Stromal cell of bone marrow (primary cell): ENCODE data around the gene MTREX.
A peak's percentile ranks its signal among the peaks of the same experiment; 100 is the strongest.
"Not testable (repeated sequence)": the region's sequence is repeated elsewhere in the genome, so short reads cannot be mapped to it uniquely, and the experiment has no call there.

ENCODE experiments used
- DNase-seq: peaks from one replicate; pipeline ENCODE4 v3.0.0-alpha.2; 2012; ENCODE audit warnings: low read depth

MTREX gene

GRCh38 chr5:55307383-55308253 lies at the start of gene MTREX, which contains the start of gene DHX29:
Gene MTREX, plus strand, starts transcription at chr5:55307989. Its CDS starts 25 bp downstream, at chr5:55308014.
Gene DHX29, minus strand, starts transcription at chr5:55307694. Its CDS starts 121 bp downstream, at chr5:55307573.
- peak; percentile 87 for DNase-seq

DNA sequence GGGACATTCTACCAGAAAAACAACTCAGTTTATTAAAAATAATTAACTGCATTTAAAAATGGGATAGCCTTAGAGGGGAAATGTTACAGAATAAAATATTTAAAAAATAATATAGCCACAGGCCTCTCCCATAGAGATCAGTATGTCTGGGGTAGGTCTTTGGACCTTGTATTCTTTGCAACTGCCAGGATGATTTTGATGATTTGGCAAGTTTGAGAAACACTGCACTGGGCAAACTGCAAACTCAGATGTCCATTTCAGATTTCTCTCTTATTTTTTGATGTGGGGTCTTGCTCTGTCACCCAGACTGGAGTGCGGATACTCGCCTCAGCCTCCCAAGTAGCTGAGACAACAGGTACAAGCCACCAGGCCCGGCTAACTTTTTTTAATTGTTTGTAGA lies 49.5 kb upstream of the MTREX start:
- DNase-seq = no peak

- no peak for DNase-seq
These were observed 31.0 kb upstream of the MTREX start for GRCh38 chr5:55276771-55277170.

- peak; percentile 66 for DNase-seq
These were observed 29.0 kb upstream of the MTREX start for GRCh38 chr5:55278778-55279177.

DNA sequence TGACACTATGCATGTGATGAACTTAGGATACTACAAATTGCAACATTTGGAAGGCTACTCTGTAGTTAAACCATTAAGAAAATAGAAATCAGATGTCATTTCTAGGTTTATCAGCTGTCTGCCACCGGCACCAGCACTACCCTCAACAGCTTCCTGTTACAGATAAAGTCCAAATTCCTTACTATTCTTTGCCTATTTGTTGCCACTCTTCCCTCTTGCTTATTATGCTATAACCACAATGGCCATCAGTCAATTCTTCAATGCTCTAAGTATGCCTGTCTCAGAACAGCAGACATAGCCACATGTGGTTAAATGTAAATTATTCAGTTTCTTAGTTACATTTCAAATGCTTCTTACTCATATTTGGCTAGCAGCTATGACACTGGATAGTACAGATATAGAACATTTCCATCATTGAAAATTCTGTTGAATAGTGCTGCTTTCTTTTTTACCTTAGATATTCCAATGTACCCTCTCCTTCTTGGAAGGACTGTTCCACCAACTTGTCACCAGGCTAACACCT lies 21.3 kb upstream of the MTREX start:
- DNase-seq = no peak

DNA sequence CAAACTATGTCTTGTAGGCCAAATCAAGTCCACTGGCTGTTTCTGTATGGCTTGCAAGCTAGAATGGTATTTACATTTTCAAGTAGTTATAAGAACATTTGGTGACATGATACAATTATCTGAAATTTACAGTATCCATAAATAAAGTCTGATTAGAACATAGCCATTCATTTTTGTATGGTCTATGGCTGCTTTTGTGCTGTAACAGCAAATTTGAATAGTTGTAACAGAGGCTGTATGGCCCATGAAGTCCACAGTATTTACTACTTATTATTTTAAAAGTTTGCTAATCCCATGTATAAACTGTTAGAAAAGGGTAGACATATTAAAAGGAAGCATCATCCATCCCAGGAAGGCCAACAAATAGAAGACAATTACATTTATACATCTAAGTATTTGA lies 18.0 kb upstream of the MTREX start:
- DNase-seq = no peak

DNA sequence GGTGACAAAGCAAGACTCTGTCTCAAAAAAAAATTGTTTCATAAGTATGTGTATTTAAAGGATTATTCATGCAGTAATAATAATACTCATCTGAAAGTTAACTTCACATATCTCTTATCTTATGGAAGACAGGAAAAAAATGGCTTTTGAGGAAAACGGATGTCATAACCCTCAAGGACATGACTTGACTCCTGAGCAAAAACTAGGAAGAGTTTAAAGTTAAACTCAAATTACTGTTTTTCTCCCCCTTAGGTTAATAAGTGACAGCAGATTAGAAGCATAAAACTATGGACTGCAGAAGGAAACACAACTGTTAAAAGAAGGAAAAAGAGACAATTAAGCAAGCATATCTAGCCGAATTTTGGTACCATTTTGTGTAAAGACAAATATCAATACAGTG lies 16.8 kb upstream of the MTREX start:
- DNase-seq = no peak

GRCh38 chr5:55294935-55295334 lies 12.9 kb upstream of the MTREX start:
- no peak for DNase-seq

- DNase-seq = no peak
These were observed 6.9 kb upstream of the MTREX start for GRCh38 chr5:55300890-55301289.

DNA sequence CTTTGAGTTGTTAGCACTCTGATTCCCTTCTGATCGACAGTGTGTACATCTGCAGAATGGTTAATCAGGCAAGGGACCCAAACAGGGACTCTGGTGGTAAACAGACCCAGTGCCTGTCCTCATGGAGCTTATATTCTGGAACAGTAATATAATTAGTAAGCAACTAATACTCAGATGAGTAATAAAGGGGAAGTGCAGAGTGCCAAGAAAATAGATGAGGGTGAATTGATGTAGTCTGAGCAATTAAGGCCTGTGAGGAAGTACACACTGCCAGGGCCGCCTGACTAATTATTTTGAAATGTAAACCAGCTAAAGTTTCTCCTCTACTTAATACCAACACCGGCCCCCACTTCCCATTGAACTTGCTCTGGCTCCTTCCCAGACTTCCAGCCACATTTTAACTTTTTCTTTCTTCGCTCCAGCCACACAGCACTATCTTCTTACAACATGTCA lies 4.5 kb upstream of the MTREX start:
- DNase-seq = peak; percentile 40

GRCh38 chr5:55304584-55304983 lies 3.2 kb upstream of the MTREX start:
- no peak for DNase-seq

GRCh38 chr5:55305345-55305744 lies 2.4 kb upstream of the MTREX start:
- DNase-seq = no peak

DNA sequence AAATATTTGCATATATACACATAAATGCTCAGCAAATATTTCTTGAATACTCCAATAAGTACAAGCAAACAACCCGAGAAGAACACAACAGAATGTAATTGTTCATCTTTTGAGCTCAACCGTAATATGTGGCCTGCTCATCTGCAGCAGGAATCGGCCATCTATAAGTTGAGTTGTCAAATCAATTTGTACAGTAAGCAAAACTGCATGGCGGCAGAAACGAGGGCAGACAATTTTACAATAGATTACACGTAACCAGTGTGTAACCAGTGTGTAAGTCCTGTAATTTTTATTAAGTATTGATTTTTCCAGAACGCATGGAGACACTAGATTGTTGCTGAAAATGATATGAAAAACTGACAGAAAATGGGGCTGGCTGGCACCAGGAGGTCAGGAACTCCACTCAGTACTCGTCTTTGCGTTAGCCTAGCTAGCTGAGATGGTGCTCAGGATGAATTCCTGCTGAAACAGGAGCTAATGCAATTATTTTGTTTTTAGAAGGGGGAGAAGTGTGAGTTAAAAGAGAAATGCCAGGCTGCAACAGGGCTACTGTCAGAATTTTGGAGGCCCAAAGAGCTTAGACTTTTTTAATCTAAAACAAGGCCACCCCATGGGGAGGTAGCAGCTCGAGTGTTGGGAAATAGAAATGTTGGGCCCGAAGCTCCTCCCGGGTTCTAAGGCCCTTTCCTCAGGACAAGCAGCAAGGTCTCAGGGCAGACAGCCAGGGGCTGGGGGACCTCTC lies 977 bp upstream of the MTREX start:
- no peak for DNase-seq

DNA sequence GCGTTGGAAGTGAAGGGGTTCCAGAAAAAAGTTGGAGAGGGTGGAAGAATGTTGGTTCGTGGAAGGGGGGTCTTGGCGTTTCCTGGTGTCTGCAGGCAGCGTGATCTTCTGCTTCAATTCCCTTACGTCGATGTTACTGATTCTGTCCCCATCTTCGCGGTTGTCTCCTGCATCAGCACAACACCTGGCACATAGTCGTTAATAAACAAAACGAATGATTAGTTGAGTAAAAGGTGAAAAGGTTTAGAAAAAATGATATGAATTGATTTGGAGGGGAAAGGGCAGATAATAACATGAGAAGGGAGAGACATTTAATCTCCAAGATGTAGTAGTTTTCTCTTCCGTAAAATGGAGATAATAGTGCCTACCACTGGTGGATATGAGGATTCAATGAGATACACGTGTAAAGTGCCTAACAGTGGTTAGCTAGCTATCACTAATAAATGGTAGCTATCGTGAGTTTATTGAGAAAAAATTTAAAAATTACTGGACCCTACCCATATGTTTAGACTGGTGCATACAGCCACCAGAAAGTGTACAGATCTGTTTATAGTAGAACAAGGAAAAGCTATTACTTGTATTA lies 556 bp downstream of the MTREX start:
- DNase-seq = no peak

GRCh38 chr5:55313870-55314617 lies 6.3 kb downstream of the MTREX start:
- no peak for DNase-seq

GRCh38 chr5:55316289-55316688 lies 8.5 kb downstream of the MTREX start:
- DNase-seq = no peak

DNA sequence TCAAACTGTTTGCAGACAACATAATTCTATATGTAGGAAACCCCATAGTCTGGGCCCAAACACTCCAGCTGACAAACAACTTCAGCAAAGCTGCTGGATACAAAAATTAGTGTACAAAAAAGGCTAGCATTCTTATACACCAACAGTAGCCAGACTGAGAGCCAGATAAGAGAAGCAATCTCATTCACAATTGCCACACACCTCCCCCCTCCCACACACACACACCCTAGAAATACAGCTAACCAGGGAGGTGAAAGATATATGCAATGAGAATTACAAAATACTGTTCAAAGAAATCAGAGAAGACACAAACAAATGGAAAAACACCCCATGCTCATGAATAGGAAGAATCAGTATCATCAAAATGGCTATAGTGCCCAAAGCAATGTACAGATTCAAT lies 9.0 kb downstream of the MTREX start:
- DNase-seq = no peak

DNA sequence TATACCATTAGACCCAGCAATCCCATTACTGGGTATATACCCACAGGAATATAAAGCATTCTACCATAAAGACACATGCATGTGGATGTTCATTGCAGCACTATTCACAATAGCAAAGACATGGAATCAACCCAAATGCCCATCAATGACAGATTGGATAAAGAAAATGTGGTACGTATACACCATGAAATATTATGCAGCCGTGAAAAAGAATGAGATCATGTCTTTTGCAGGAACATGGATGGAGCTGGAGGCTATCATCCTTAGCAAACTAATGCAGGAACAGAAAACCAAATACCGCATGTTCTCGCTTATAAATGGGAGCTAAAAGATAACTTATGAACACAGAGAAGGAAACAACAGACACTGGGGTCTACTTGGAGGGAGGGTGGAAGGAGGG lies 10.4 kb downstream of the MTREX start:
- not testable (repeated sequence) for DNase-seq

- DNase-seq = no peak
These were observed 11.7 kb downstream of the MTREX start for GRCh38 chr5:55319491-55319890.

DNA sequence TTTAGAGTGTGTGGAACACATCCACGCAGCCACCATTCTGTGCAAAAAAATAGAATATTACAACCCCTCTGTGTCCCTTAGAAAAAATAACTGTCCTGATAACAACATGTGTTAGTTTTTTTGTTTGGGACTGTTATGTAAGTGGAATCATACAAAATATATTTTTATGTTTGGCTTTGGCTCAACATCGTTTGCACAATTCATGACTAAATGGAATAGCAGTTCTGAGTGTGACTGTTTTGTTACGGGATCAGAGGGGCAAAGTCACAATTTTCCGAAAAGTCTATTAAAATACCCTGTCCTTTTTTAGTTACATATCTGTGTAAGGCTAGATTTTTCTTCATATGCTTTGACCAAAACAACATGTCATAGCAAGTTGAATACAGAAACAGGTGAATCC lies 12.8 kb downstream of the MTREX start:
- DNase-seq = no peak

DNA sequence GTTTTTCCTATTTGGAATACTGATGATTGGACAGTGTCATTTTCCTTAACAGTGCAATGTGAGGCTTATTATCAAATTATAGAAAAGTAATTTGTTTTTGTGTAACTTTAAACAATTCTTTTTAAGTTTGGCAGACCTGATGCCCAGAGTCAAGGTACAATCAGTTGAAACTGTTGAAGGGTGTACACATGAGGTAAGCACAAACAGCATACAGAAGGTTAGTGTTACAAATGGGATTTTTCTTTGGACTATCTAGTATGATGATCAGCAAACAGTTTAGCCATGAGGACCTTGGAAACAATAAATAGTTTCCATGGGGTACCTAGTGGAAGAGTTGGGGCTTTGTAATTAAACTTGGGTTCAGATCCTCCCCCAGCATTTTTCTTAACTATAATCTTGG lies 16.2 kb downstream of the MTREX start:
- no peak for DNase-seq
